Spleen (tissue), 11 donors: ENCODE measurements around the gene MYCN. TPM values are rescaled to one million over a fixed set of nuclear protein-coding genes. Genes with fewer than 3 reads are reported as not detected.
"Not testable (repeated sequence)": the region's sequence is repeated elsewhere in the genome, so short reads cannot be mapped to it uniquely, and the experiment has no call there.

Source experiments
- DNase-seq: peaks from one replicate; pipeline ENCODE4 v3.0.0-alpha.2; 2020
- H3K27ac ChIP-seq, 8 donors: fragments of 200-600 bp; sonication (generic) in 7 of 8; 1 replicate in 4 of 8; 2 replicates in 4 of 8; pipeline versions ENCODE4 v1.5.0 to v1.8.0; 2016 to 2021; ENCODE audit warnings: inconsistent platforms in 4 of 8, mild to moderate bottlenecking in 4 of 8, moderate library complexity in 1 of 8
- H3K27me3 ChIP-seq, 7 donors: fragments of 200-600 bp; sonication (generic) in 6 of 7; replicated peaks in 1 of 7; 1 replicate in 4 of 7; 2 replicates in 3 of 7; pipeline versions ENCODE4 v1.5.0 to v1.8.0; 2016 to 2021; ENCODE audit warnings: inconsistent platforms in 3 of 7, mild to moderate bottlenecking in 1 of 7
- H3K36me3 ChIP-seq, 6 donors: fragments of 200-600 bp; sonication (generic) in 5 of 6; 1 replicate in 4 of 6; 2 replicates in 2 of 6; pipeline versions ENCODE4 v1.5.0 to v1.8.0; 2016 to 2021; ENCODE audit warnings: inconsistent platforms in 2 of 6
- H3K4me1 ChIP-seq, 6 donors: fragments of 200-600 bp; sonication (generic) in 5 of 6; 1 replicate in 3 of 6; 2 replicates in 3 of 6; pipeline versions ENCODE4 v1.5.0 to v1.8.0; 2016 to 2021; ENCODE audit warnings: inconsistent platforms in 3 of 6
- H3K4me3 ChIP-seq, 8 donors: fragments of 200-600 bp; sonication (generic) in 7 of 8; 1 replicate in 4 of 8; 2 replicates in 4 of 8; pipeline versions ENCODE4 v1.5.0 to v1.8.0; 2016 to 2021; ENCODE audit warnings: inconsistent platforms in 4 of 8, mild to moderate bottlenecking in 4 of 8, moderate library complexity in 2 of 8
- H3K9me3 ChIP-seq, 8 donors: fragments of 200-600 bp; sonication (generic) in 7 of 8; 1 replicate in 4 of 8; 2 replicates in 4 of 8; pipeline versions ENCODE4 v1.5.0 to v1.8.0; 2016 to 2021; ENCODE audit warnings: inconsistent platforms in 4 of 8
- POLR2A ChIP-seq, 3 donors: fragments of 450-650 bp; IDR thresholded peaks; one replicate each; pipeline ENCODE4 v1.5.1; 2017; ENCODE audit warnings: antibody characterized with exemption in 3 of 3, mild to moderate bottlenecking in 1 of 3
- POLR2AphosphoS5 ChIP-seq, 3 donors: sonication (generic); formaldehyde crosslinking; IDR thresholded peaks; one replicate each; pipeline ENCODE4 v1.5.1; 2017; ENCODE audit warnings: antibody characterized with exemption in 3 of 3
- WGBS, 5 donors: extraction: QIAGEN DNeasy Blood & Tissue Kit in 3 of 5; methylation state at CpG; one replicate each; pipeline versions ENCODE4 v1.1.5 to v1.1.7; 2013 to 2018; 5-methylcytosine and 5-hydroxymethylcytosine counted together
- intact Hi-C: fragments of 100-400 bp; cut with DNase I; formaldehyde crosslinking; loops from one replicate; pipeline ENCODE4 v1.15.0; 2023; ENCODE audit warnings: low total_unique reads
- polyA plus RNA-seq, 3 donors: library from polyadenylated mRNA; stranded (reverse); fragments of 200-250 nt; gene quantifications; one replicate each; pipeline ENCODE4 v1.2.1, GENCODE V29; 2013
- total RNA-seq, 7 donors: library from RNA; depleted of rRNA in 3 of 7; stranded (reverse); fragments of >200 nt in 3 of 7; fragmentation: NEBNext Ultra II Directional in 4 of 7; extraction: Animal tissue kit (Norgen Biotek cat#: 25700) in 4 of 7; gene quantifications; one replicate each; pipeline versions ENCODE4 v1.1.0 to v1.2.1, GENCODE V29; 2016 to 2021
- TF ChIP-seq, protein P1 (sequence below), 11 experiments: fragments of 200-600 bp in 7 of 11; fragments of 450-650 bp in 4 of 11; sonication (generic) in 4 of 11; IDR thresholded peaks in 8 of 11; conservative IDR thresholded peaks in 3 of 11; 1 replicate in 7 of 11; 2 replicates in 4 of 11; pipeline versions ENCODE4 v1.4.0 to v1.8.0; 2016 to 2021; ENCODE audit warnings: antibody characterized with exemption in 11 of 11, inconsistent platforms in 4 of 11, mild to moderate bottlenecking in 1 of 11
- donor health status: healthy with polysubstance abuse.
- donor health status: DM: no; HTN: no; CAD: no; lungs with moderate emphysema.
- donor health status: DM: no; HTN: no; CAD: no.
- donor health status: Bipolar disorder and iron deficiency.
- donor health status: healthy.
- donor health status: DM: no; HTN: no; CAD: no.
- donor health status: DM: yes; HTN: yes; CAD: no.

MYCN gene
- total and polyA plus RNA-seq, 10 donors = 0.03 to 1.3 (median 0.33) TPM; not detected in 2

DNA sequence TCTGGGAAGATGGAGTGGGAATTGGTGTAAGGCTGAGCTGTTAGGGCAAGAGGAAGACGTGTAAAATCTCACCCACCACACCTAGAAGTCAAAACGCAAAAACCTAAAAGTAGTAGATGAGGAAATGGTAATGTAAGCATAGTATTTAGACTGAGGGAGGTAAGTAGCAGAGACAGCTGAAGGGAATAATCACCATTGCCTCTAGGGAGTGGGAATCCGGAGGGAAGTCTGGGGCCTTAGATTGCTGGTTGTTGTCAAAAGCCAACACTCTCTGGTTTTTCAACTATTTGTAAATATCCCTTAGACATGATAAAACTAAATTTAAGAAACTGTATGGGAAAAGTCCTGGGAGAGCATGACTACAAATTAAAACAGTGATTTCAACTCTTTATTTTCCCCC is 28.7 kb upstream of the MYCN start:
- TF ChIP-seq POLR2AphosphoS5 (IDR thresholded peaks at IDR 0.05) (no peak), POLR2A (IDR thresholded peaks at IDR 0.05) (no peak)
- TF ChIP-seq, protein P1, sequence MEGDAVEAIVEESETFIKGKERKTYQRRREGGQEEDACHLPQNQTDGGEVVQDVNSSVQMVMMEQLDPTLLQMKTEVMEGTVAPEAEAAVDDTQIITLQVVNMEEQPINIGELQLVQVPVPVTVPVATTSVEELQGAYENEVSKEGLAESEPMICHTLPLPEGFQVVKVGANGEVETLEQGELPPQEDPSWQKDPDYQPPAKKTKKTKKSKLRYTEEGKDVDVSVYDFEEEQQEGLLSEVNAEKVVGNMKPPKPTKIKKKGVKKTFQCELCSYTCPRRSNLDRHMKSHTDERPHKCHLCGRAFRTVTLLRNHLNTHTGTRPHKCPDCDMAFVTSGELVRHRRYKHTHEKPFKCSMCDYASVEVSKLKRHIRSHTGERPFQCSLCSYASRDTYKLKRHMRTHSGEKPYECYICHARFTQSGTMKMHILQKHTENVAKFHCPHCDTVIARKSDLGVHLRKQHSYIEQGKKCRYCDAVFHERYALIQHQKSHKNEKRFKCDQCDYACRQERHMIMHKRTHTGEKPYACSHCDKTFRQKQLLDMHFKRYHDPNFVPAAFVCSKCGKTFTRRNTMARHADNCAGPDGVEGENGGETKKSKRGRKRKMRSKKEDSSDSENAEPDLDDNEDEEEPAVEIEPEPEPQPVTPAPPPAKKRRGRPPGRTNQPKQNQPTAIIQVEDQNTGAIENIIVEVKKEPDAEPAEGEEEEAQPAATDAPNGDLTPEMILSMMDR (IDR thresholded peaks at IDR 0.05 in 8 of 11, conservative IDR thresholded peaks at IDR 0.05 in 3 of 11) = no peak
- no peak for DNase-seq

DNA sequence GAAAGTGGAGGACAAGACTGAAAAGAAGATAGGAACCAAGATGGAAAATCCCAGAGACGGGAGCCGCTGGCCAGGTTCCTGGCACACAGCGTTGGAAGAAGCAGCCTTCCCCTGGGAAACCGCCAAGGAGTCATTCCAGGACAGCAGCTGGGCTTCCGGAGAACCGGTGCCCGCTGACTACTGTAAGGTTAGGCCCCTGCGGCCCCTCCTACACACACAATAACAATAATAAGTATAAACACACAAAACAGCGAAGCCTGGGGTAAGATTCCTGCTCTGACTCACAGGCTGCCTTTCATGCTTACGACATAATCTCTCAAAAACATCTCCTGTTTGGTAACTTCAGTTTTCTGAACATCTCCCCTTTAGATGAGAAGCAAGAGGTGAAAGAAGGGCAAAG is 28.1 kb upstream of the MYCN start:
- no peaks in the 10 kb centered on the region for H3K36me3 ChIP-seq
- WGBS, 5 donors = 49 to 73% (median 62%) methylated on average over 10 of the region's 10 CpGs
- no peaks in the 10 kb centered on the region for H3K9me3 ChIP-seq
- no peaks in the 10 kb centered on the region for H3K27me3 ChIP-seq
- TF ChIP-seq POLR2A (IDR thresholded peaks at IDR 0.05) (no peak), POLR2AphosphoS5 (IDR thresholded peaks at IDR 0.05) (no peak)
- TF ChIP-seq, protein P1 (IDR thresholded peaks at IDR 0.05 in 8 of 11, conservative IDR thresholded peaks at IDR 0.05 in 3 of 11) = no peak
- intact Hi-C loops = no loop called here
- no peak overlapping the region for H3K4me3 ChIP-seq
- DNase-seq = no peak
- H3K27ac ChIP-seq = no peak overlapping the region
- no peaks in the 10 kb centered on the region for H3K4me1 ChIP-seq

More for the DNA sequence above, 28.7 kb upstream of the MYCN start:
- Histone ChIP-seq H3K9me3 (no peaks in the 10 kb centered on the region), H3K27me3 (no peaks in the 10 kb centered on the region), H3K4me3 (no peak overlapping the region), H3K36me3 (no peaks in the 10 kb centered on the region), H3K27ac (no peak overlapping the region), H3K4me1 (no peaks in the 10 kb centered on the region)
- 87 to 93% (median 88%) methylated on average over 3 of the region's 3 CpGs for WGBS, 5 donors
- intact Hi-C loops = no loop called here

DNA sequence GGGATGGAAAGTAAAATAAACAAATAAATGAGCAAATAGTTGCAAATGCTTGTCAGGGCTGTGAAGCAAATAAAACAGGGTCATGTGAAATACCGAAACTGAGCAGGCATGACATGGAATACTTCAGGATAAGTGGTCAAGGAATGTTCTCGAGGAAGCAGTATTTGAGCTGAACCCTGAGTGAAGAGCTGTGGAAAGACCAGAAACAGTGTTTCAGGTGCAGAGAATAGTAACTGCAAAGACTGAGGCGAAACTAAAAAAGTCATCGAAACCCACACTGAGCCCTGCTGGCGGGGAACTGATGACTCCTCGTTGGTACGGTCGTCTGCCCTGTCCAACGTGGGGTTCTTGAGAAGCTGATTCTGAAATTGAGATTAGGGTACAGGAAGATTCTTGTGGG is 27.2 kb upstream of the MYCN start:
- no peak overlapping the region for H3K4me3 ChIP-seq
- H3K4me1 ChIP-seq = no peaks in the 10 kb centered on the region
- 85 to 90% (median 88%) methylated on average over 9 of the region's 9 CpGs for WGBS, 5 donors
- DNase-seq = no peak
- no peaks in the 10 kb centered on the region for H3K27me3 ChIP-seq
- no peaks in the 10 kb centered on the region for H3K36me3 ChIP-seq
- H3K9me3 ChIP-seq = no peaks in the 10 kb centered on the region
- intact Hi-C loops = no loop called here
- TF ChIP-seq POLR2A (IDR thresholded peaks at IDR 0.05) = no peak
- no peak for TF ChIP-seq POLR2AphosphoS5 (IDR thresholded peaks at IDR 0.05)
- TF ChIP-seq, protein P1 (IDR thresholded peaks at IDR 0.05 in 8 of 11, conservative IDR thresholded peaks at IDR 0.05 in 3 of 11) = no peak
- no peak overlapping the region for H3K27ac ChIP-seq

DNA sequence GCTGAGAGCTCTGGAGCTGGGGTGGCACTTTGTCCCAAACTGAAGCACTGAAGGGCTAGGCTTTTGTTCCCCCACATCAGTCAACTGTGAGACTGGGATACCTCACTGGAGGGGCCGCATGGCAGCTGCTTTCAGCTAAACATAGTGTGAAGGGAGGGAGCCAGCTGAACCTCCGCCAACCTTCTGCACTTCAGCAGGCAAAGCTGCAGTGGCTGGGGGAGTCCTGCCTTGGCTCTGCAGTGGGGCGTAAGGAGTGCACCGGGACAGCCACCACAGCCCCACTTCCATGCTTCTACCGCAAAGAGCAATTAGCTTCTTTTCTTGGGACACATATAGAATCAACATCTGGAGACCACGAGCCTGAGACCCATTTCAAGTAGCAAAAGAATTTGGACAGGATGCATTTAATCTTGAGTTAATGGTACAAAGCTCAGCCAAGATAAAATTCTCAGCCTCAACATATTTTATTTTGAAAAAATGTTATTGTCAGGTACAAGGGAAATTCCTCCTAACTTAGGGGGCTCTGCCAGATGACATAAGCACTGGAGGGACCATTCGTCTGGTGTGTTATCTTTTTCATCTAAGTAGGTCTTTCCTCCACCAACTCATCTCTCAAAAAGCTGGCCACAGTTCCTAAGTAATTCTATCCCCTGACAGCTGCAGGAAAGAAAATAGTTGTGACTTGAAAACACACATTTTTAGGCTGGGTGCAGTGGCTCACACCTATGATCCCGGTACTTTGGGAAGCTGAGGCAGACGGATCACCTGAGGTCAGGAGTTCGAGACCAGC is 25.6 kb upstream of the MYCN start:
- Histone ChIP-seq H3K27me3 (no peaks in the 10 kb centered on the region), H3K27ac (no peak overlapping the region), H3K4me1 (no peaks in the 10 kb centered on the region), H3K36me3 (no peaks in the 10 kb centered on the region), H3K9me3 (no peaks in the 10 kb centered on the region), H3K4me3 (no peak overlapping the region)
- DNase-seq = peak; percentile 63
- TF ChIP-seq, protein P1 (IDR thresholded peaks at IDR 0.05 in 8 of 11, conservative IDR thresholded peaks at IDR 0.05 in 3 of 11) = no peak
- TF ChIP-seq POLR2A (IDR thresholded peaks at IDR 0.05) = no peak
- no peak for TF ChIP-seq POLR2AphosphoS5 (IDR thresholded peaks at IDR 0.05)
- WGBS, 5 donors = 53 to 74% (median 64%) methylated on average over 9 to 10 of the region's 10 CpGs
- intact Hi-C loops = no loop called here

DNA sequence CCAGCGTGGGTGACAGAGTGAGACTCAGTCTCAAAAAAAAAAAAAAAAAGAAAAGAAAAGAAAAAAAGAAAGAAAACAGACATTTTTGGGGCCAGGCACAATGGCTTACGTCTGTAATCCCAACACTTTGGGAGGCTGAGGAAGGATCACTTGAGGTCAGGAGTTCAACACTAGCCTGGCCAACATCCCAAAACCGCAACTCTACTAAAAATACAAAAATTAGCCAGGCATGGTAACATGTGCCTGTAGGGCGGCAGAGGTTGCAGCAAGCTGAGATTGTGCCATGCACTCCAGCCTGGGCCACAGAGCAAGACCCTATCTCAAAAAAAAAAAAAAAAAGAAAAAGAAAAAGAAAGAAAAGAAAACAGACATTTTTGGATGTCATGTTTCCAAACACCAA is 24.8 kb upstream of the MYCN start:
- H3K27me3 ChIP-seq, H3K4me3 ChIP-seq, H3K36me3 ChIP-seq, H3K27ac ChIP-seq, H3K9me3 ChIP-seq, DNase-seq, H3K4me1 ChIP-seq, intact Hi-C loops: not testable (repeated sequence)
- WGBS, 5 donors = 51 to 79% (median 61%) methylated on average over 4 of the region's 4 CpGs
